Upper lobe of left lung (tissue), 4 donors: ENCODE data around the gene TMEM38B.
"Not testable (repeated sequence)": the region's sequence is repeated elsewhere in the genome, so short reads cannot be mapped to it uniquely, and the experiment has no call there.

Source experiments
- EP300 ChIP-seq, 4 donors: sonication (generic); formaldehyde crosslinking; IDR thresholded peaks; one replicate each; pipeline ENCODE4 v1.5.1; 2017; ENCODE audit warnings: antibody characterized with exemption in 4 of 4, control low read depth in 2 of 4
- POLR2A ChIP-seq, 4 donors: fragments of 450-650 bp; IDR thresholded peaks; one replicate each; pipeline ENCODE4 v1.5.1; 2016 to 2017; ENCODE audit warnings: antibody characterized with exemption in 4 of 4, mild to moderate bottlenecking in 2 of 4
- POLR2AphosphoS5 ChIP-seq, 2 donors: sonication (generic); formaldehyde crosslinking; IDR thresholded peaks; one replicate each; pipeline ENCODE4 v1.5.1; 2017; ENCODE audit warnings: antibody characterized with exemption in 2 of 2
- TF ChIP-seq, protein P1 (sequence below), 6 experiments: fragments of 450-650 bp in 4 of 6; fragments of 200-600 bp in 2 of 6; sonication (generic) in 2 of 6; IDR thresholded peaks; one replicate each; pipeline ENCODE4 v1.5.1; 2016 to 2019; ENCODE audit warnings: antibody characterized with exemption in 6 of 6

DNA sequence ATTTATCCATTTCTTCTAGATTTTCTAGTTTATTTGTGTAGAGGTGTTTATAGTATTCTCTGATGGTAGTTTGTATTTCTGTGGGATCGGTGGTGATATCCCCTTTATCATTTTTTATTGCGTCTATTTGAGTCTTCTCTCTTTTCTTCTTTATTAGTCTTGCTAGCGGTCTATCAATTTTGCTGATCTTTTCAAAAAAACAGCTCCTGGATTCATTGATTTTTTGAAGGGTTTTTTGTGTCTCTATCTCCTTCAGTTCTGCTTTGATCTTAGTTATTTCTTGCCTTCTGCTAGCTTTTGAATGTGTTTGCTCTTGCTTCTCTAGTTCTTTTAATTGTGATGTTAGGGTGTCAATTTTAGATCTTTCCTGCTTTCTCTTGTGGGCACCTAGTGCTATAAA, 53.0 kb downstream of the TMEM38B start:
- TF ChIP-seq, protein P1, sequence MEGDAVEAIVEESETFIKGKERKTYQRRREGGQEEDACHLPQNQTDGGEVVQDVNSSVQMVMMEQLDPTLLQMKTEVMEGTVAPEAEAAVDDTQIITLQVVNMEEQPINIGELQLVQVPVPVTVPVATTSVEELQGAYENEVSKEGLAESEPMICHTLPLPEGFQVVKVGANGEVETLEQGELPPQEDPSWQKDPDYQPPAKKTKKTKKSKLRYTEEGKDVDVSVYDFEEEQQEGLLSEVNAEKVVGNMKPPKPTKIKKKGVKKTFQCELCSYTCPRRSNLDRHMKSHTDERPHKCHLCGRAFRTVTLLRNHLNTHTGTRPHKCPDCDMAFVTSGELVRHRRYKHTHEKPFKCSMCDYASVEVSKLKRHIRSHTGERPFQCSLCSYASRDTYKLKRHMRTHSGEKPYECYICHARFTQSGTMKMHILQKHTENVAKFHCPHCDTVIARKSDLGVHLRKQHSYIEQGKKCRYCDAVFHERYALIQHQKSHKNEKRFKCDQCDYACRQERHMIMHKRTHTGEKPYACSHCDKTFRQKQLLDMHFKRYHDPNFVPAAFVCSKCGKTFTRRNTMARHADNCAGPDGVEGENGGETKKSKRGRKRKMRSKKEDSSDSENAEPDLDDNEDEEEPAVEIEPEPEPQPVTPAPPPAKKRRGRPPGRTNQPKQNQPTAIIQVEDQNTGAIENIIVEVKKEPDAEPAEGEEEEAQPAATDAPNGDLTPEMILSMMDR (IDR thresholded peaks at IDR 0.05) = not testable (repeated sequence)
- not testable (repeated sequence) for TF ChIP-seq POLR2AphosphoS5, POLR2A, EP300 (IDR thresholded peaks at IDR 0.05)
